Measurements from ENCODE around the gene DSCAML1. TPM values are rescaled to one million over a fixed set of nuclear protein-coding genes. Genes with fewer than 3 reads are reported as not detected.

The DSCAML1 gene
- total RNA-seq, 1 donor from 2014 or later, result 2.5 TPM

DNA sequence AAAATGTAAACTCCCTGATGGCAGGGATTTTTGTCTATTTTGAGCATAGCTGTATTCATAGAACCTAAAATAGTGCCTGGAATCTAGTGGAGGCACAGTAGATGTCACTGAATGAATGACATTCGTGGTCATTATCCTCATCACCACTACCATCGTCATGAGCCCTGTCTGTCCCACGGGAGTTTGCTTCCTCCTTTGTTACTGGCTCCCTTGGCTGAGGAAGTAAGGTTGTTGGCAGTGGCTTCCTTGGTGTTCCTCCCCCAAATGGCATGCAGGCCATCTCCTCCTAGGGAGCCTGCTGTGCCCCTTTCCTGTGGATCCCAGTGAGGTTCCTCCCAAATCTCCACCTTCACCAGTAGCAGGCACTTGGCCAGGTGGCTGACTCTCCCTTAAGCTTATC, 286.4 kb downstream of the DSCAML1 start:
- Mint-ChIP-seq H3K27me3 (ENCODE audit: low read depth) (peaks cover 17% of the 10 kb centered on the region), H3K4me1 (peaks cover 14% of the 10 kb centered on the region), H3K4me3 (no peak overlapping the region), H3K36me3 (no peaks in the 10 kb centered on the region), H3K27ac (no peak overlapping the region), H3K9me3 (no peaks in the 10 kb centered on the region)
- no peak for TF ChIP-seq CTCF (IDR thresholded peaks at IDR 0.05; ENCODE audit: unreplicated experiment)
- DNase-seq (ENCODE audit: low spot score in 2 of 2, unreplicated experiment in 2 of 2), result no peak

DNA sequence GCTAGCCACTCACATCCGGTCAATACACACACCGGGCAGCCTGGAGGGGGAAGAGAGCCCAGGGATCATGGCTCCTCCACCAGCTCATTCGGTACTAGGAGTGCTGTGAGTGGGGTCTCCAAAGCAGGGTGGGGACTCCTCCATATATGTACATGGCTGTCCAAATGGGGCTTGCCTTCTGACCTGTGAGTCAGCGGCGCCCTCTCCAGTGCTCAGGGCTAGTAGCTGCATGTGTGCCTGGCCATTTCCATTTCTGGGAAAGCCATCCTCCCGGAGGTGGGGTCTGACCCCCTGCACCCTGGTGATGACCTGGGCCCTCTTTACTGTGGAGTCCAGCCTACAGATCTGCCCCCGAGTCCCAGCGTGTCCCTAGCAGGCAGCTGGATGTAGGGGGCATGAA, 287.5 kb downstream of the DSCAML1 start:
- Mint-ChIP-seq H3K27me3 (ENCODE audit: low read depth) (peaks cover 19% of the 10 kb centered on the region), H3K9me3 (no peaks in the 10 kb centered on the region), H3K27ac (no peak overlapping the region), H3K4me3 (no peak overlapping the region), H3K4me1 (peaks cover 14% of the 10 kb centered on the region), H3K36me3 (no peaks in the 10 kb centered on the region)
- no peak for TF ChIP-seq CTCF (IDR thresholded peaks at IDR 0.05; ENCODE audit: unreplicated experiment)
- DNase-seq (ENCODE audit: low spot score in 2 of 2, unreplicated experiment in 2 of 2), result no peak

DNA sequence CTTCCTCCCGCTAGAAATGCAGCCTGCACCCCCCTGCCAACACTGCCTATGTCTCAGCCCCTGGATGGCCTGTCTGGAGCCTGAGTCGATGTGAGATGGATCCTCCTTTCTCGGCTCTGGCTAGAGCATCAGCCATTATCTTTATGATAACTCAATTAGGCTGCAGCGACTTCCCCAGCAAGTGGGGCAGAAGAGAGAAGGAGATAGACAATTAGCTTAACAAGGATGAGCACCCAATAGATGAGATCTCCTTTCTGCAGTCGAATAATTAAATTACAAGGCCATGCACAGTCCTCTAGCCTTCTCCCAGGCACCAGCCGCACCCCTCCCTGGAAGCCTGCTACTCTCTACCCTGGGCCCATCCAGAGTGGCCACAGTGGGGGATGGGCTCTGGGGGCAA, 290.0 kb downstream of the DSCAML1 start:
- peaks cover 39% of the 10 kb centered on the region for H3K27me3 Mint-ChIP-seq (ENCODE audit: low read depth)
- H3K4me1 Mint-ChIP-seq, result peaks cover 9% of the 10 kb centered on the region
- no peak for DNase-seq (ENCODE audit: low spot score in 2 of 2, unreplicated experiment in 2 of 2)
- no peak for TF ChIP-seq CTCF (IDR thresholded peaks at IDR 0.05; ENCODE audit: unreplicated experiment)
- H3K27ac Mint-ChIP-seq, result no peak overlapping the region
- H3K36me3 Mint-ChIP-seq, result no peaks in the 10 kb centered on the region
- H3K9me3 Mint-ChIP-seq, result no peaks in the 10 kb centered on the region
- H3K4me3 Mint-ChIP-seq, result no peak overlapping the region

GRCh38 chr11:117505285-117505970, 291.6 kb downstream of the DSCAML1 start:
- H3K4me3 Mint-ChIP-seq, result no peak overlapping the region
- no peak overlapping the region for H3K27ac Mint-ChIP-seq
- no peaks in the 10 kb centered on the region for H3K36me3 Mint-ChIP-seq
- no peak for DNase-seq (ENCODE audit: low spot score in 2 of 2, unreplicated experiment in 2 of 2)
- peaks cover 51% of the 10 kb centered on the region for H3K27me3 Mint-ChIP-seq (ENCODE audit: low read depth)
- H3K9me3 Mint-ChIP-seq, result no peaks in the 10 kb centered on the region
- no peak for TF ChIP-seq CTCF (IDR thresholded peaks at IDR 0.05; ENCODE audit: unreplicated experiment)
- H3K4me1 Mint-ChIP-seq, result no peaks in the 10 kb centered on the region

- H3K9me3 Mint-ChIP-seq, result no peaks in the 10 kb centered on the region
- H3K27ac Mint-ChIP-seq, result no peak overlapping the region
- TF ChIP-seq CTCF (IDR thresholded peaks at IDR 0.05; ENCODE audit: unreplicated experiment), result no peak
- H3K4me1 Mint-ChIP-seq, result no peaks in the 10 kb centered on the region
- H3K27me3 Mint-ChIP-seq (ENCODE audit: low read depth), result peaks cover 51% of the 10 kb centered on the region
- no peak for DNase-seq (ENCODE audit: low spot score in 2 of 2, unreplicated experiment in 2 of 2)
- H3K4me3 Mint-ChIP-seq, result no peak overlapping the region
- no peaks in the 10 kb centered on the region for H3K36me3 Mint-ChIP-seq
These were observed 294.3 kb downstream of the DSCAML1 start for GRCh38 chr11:117502779-117503100.
